Measurements from ENCODE around the gene POLR2L. TPM values are rescaled to one million over a fixed set of nuclear protein-coding genes. Genes with fewer than 3 reads are reported as not detected.

The POLR2L gene
- total and polyA plus RNA-seq, 2 of the 13 experiments (the other 11 are each of a cell fraction or from before 2014, with no cell fraction given) = 104 to 114 TPM

GRCh38 chr11:819129-819931, 23.0 kb downstream of the POLR2L start (continued):
- TF ChIP-seq MEIS1 (CRISPR knock-in tag; IDR thresholded peaks at IDR 0.05; ENCODE audit: borderline replicate concordance) = peak; percentile 21
- TF ChIP-seq, protein P1, sequence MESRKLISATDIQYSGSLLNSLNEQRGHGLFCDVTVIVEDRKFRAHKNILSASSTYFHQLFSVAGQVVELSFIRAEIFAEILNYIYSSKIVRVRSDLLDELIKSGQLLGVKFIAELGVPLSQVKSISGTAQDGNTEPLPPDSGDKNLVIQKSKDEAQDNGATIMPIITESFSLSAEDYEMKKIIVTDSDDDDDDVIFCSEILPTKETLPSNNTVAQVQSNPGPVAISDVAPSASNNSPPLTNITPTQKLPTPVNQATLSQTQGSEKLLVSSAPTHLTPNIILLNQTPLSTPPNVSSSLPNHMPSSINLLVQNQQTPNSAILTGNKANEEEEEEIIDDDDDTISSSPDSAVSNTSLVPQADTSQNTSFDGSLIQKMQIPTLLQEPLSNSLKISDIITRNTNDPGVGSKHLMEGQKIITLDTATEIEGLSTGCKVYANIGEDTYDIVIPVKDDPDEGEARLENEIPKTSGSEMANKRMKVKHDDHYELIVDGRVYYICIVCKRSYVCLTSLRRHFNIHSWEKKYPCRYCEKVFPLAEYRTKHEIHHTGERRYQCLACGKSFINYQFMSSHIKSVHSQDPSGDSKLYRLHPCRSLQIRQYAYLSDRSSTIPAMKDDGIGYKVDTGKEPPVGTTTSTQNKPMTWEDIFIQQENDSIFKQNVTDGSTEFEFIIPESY (CRISPR knock-in tag; IDR thresholded peaks at IDR 0.05) = no peak
- TF ChIP-seq FOXA3 (CRISPR knock-in tag; IDR thresholded peaks at IDR 0.05) = 0 out of 2 replicates have a peak, but pooled peaks have one; percentile 6
- no peak for TF ChIP-seq AKAP8 (CRISPR knock-in tag; IDR thresholded peaks at IDR 0.05)
- peak; percentile 49; the same call in 1 of the 2 replicates for TF ChIP-seq ZNF558 (CRISPR knock-in tag; IDR thresholded peaks at IDR 0.05; ENCODE audit: borderline replicate concordance)
- TF ChIP-seq TMF1 (CRISPR knock-in tag; IDR thresholded peaks at IDR 0.05; ENCODE audit: low read depth) = 0 out of 2 replicates have a peak, but pooled peaks have one; percentile 31
- TF ChIP-seq ZNF788 (CRISPR knock-in tag; IDR thresholded peaks at IDR 0.05; ENCODE audit: borderline replicate concordance) = no peak; the same call in 1 of the 2 replicates
- TF ChIP-seq, protein P2, sequence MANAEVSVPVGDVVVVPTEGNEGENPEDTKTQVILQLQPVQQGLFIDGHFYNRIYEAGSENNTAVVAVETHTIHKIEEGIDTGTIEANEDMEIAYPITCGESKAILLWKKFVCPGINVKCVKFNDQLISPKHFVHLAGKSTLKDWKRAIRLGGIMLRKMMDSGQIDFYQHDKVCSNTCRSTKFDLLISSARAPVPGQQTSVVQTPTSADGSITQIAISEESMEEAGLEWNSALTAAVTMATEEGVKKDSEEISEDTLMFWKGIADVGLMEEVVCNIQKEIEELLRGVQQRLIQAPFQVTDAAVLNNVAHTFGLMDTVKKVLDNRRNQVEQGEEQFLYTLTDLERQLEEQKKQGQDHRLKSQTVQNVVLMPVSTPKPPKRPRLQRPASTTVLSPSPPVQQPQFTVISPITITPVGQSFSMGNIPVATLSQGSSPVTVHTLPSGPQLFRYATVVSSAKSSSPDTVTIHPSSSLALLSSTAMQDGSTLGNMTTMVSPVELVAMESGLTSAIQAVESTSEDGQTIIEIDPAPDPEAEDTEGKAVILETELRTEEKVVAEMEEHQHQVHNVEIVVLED (CRISPR knock-in tag; IDR thresholded peaks at IDR 0.05; ENCODE audit: borderline replicate concordance) = peak; percentile 22; the same call in 1 of the 2 replicates
- 0 out of 2 replicates have a peak, but pooled peaks have one; percentile 10 for TF ChIP-seq REXO4 (CRISPR knock-in tag; IDR thresholded peaks at IDR 0.05; ENCODE audit: borderline replicate concordance)
- TF ChIP-seq ZSCAN29 (CRISPR knock-in tag; conservative IDR thresholded peaks at IDR 0.05) = peak; percentile 16; the same call in 1 of the 2 replicates
- TF ChIP-seq SALL1 (CRISPR knock-in tag; IDR thresholded peaks at IDR 0.05) = peak; percentile 38; the same call in 1 of the 2 replicates
- TF ChIP-seq RXRA (CRISPR knock-in tag; IDR thresholded peaks at IDR 0.05) = no peak; the same call in 1 of the 2 replicates
- no peak for TF ChIP-seq CHD2 (IDR thresholded peaks at IDR 0.05; ENCODE audit: low read depth, low read length)
- TF ChIP-seq MBNL3 (CRISPR knock-in tag; conservative IDR thresholded peaks at IDR 0.05) = no peak
- 0 out of 2 replicates have a peak, but pooled peaks have one; percentile 11 for TF ChIP-seq ZNF224 (CRISPR knock-in tag; IDR thresholded peaks at IDR 0.05)
- peak; percentile 53; the same call in 1 of the 2 replicates for TF ChIP-seq RAD21 (CRISPR knock-in tag; IDR thresholded peaks at IDR 0.05)
- TF ChIP-seq LBX2 (CRISPR knock-in tag; IDR thresholded peaks at IDR 0.05; ENCODE audit: borderline replicate concordance) = 0 out of 2 replicates have a peak, but pooled peaks have one; percentile 23
- TF ChIP-seq HNRNPLL (IDR thresholded peaks at IDR 0.05; ENCODE audit: low read depth, low read length, poor library complexity, severe bottlenecking) = peak; percentile 82
- TF ChIP-seq, protein P3, sequence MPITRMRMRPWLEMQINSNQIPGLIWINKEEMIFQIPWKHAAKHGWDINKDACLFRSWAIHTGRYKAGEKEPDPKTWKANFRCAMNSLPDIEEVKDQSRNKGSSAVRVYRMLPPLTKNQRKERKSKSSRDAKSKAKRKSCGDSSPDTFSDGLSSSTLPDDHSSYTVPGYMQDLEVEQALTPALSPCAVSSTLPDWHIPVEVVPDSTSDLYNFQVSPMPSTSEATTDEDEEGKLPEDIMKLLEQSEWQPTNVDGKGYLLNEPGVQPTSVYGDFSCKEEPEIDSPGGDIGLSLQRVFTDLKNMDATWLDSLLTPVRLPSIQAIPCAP (CRISPR knock-in tag; IDR thresholded peaks at IDR 0.05; ENCODE audit: low read depth) = no peak
- 0 out of 2 replicates have a peak, but pooled peaks have one; percentile 3 for TF ChIP-seq AHR (CRISPR knock-in tag; IDR thresholded peaks at IDR 0.05)
- peak; percentile 68 for TF ChIP-seq SAP130 (CRISPR knock-in tag; IDR thresholded peaks at IDR 0.05; ENCODE audit: low read depth)
